PC-9 (cell line): ENCODE measurements around the gene BAIAP3. TPM values are rescaled to one million over a fixed set of nuclear protein-coding genes. Genes with fewer than 3 reads are reported as not detected.

Source experiments
- BruUV-seq: library from RNA; stranded (reverse); fragments of 400-500 nt; replicated peaks from 2 replicates; lab custom pipeline; 2021; lab: Mats Ljungman, UMichigan
- CTCF ChIA-PET: fragments of 300-600 bp; sonication (Branson Sonifier 250); formaldehyde crosslinking; loops from one replicate; lab custom pipeline; 2022; ENCODE audit warnings: antibody characterized with exemption; lab: Charles Lee
- POLR2A ChIA-PET: fragments of 300-600 bp; sonication (Branson Sonifier 250); formaldehyde crosslinking; loops from one replicate; lab custom pipeline; 2022; ENCODE audit warnings: antibody characterized with exemption; ENCODE audit not compliant: unreplicated experiment; lab: Charles Lee
- DNase-seq, 2 experiments: peaks; one replicate each; pipeline versions ENCODE4 v3.0.0 to v3.0.0-alpha.2; 2015 to 2022; ENCODE audit warnings: mixed read lengths in 1 of 2
- H2AFZ ChIP-seq: fragments of 200-600 bp; sonication (generic); 2 replicates; pipeline ENCODE4 v1.8.1; 2017; ENCODE audit warnings: antibody characterized with exemption
- H3F3A ChIP-seq: fragments of 200-600 bp; sonication (generic); 2 replicates; pipeline ENCODE4 v1.8.1; 2017; ENCODE audit warnings: antibody characterized with exemption, mild to moderate bottlenecking, low read depth; ENCODE audit not compliant: insufficient read depth
- H3K27ac ChIP-seq: fragments of 200-600 bp; sonication (generic); 2 replicates; pipeline ENCODE4 v1.6.1; 2016; ENCODE audit warnings: mixed run types
- H3K27me3 ChIP-seq: fragments of 200-600 bp; sonication (generic); 2 replicates; pipeline ENCODE4 v1.6.1; 2016; ENCODE audit warnings: low read depth, mixed run types; ENCODE audit not compliant: insufficient read depth
- H3K36me3 ChIP-seq: fragments of 200-600 bp; sonication (generic); 2 replicates; pipeline ENCODE4 v1.6.1; 2016; ENCODE audit warnings: low read depth, mixed run types
- H3K4me1 ChIP-seq: fragments of 200-600 bp; sonication (generic); replicated peaks from 2 replicates; pipeline ENCODE4 v1.6.1; 2016; ENCODE audit warnings: mixed run types; ENCODE audit not compliant: insufficient read depth
- H3K4me2 ChIP-seq: fragments of 200-600 bp; sonication (generic); 2 replicates; pipeline ENCODE4 v1.6.1; 2017; ENCODE audit warnings: mixed run types
- H3K4me3 ChIP-seq: fragments of 200-600 bp; sonication (generic); 2 replicates; pipeline ENCODE4 v1.6.1; 2016; ENCODE audit warnings: mixed run types
- H3K79me2 ChIP-seq: fragments of 200-600 bp; sonication (generic); 2 replicates; pipeline ENCODE4 v1.6.1; 2017; ENCODE audit warnings: low read depth, mixed run types
- H3K9me2 ChIP-seq: fragments of 200-600 bp; sonication (generic); 2 replicates; pipeline ENCODE4 v1.8.1; 2017; ENCODE audit warnings: mild to moderate bottlenecking; ENCODE audit not compliant: insufficient read depth
- H3K9me3 ChIP-seq: fragments of 200-600 bp; sonication (generic); 2 replicates; pipeline ENCODE4 v1.8.1; 2016; ENCODE audit warnings: low read depth; ENCODE audit not compliant: insufficient read depth
- H4K20me1 ChIP-seq: fragments of 200-600 bp; sonication (generic); 2 replicates; pipeline ENCODE4 v1.8.1; 2017; ENCODE audit not compliant: insufficient read depth
- EZH2 ChIP-seq: fragments of 200-600 bp; sonication (generic); IDR thresholded peaks from 2 replicates; pipeline ENCODE4 v1.8.0; 2017; ENCODE audit warnings: antibody characterized with exemption, low read depth
- intact Hi-C: fragments of 100-400 bp; cut with micrococcal nuclease; formaldehyde crosslinking; loops from one replicate; pipeline ENCODE4 v1.10.0; 2022; ENCODE audit not compliant: unreplicated experiment
- total RNA-seq: library from RNA; stranded (reverse); gene quantifications from 2 replicates; pipeline ENCODE4 v1.2.3, GENCODE V29; 2021
- TF ChIP-seq, protein P1 (sequence below): fragments of 200-600 bp; sonication (generic); conservative IDR thresholded peaks from 2 replicates; pipeline ENCODE4 v1.6.1; 2017; ENCODE audit warnings: mixed run types, antibody characterized with exemption, mild to moderate bottlenecking, moderate library complexity

Gene BAIAP3
- total RNA-seq, 1 experiment from 2014 or later = 35.0 TPM

DNA sequence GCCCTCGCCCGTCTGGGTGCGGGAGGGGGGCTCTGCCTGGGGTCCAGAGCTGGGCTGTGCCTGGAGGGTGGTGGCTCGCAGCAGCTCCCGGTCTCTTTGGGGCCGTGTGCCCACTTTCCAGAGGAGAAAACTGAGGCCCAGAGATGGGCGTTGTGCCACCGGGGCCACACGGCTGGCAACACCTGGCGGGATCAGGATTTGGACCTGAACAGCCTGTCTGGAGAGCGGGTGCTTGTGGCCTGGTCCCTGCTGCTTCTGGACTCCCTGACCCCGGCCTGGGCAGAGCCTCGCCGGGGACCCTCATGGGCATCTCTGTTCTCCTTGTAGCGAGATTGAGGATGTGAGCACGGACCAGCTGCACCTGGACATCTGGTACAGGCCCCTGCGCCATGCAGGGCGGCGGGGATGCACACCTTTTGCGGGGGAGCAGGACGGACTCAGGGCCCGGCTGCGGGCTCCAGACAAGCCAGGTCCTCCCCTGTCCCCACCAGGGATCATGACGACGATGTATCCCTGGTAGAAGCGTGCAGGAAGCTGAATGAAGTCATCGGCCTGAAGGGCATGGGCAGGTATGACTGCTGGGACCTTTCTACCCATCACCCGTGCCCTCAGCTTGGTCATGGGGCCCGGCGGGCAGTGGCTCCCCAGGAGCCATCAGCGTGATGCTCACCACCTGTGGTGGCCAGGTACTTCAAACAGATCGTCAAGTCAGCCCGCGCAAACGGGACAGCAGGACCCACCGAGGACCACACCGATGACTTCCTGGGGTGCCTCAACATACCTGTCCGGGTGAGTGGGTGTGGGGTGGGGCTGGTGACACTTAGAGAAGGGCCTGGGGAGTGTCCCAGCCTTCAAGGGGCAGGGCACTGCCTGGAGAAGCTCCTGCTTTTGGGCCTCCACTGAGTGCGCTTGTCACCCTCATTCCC, 8.3 kb downstream of the BAIAP3 start:
- no TSS peak for BruUV-seq
- POLR2A ChIA-PET = no interaction called here
- Histone ChIP-seq H3K9me3 (no peaks in the 10 kb centered on the region), H3K27me3 (no peaks in the 10 kb centered on the region), H3K4me3 (no peak overlapping the region), H3K4me1 (0 out of 2 replicates have a peak, but pooled peaks cover 5% of the 10 kb centered on the region), H2AFZ (no peak overlapping the region), H3F3A (0 out of 2 replicates have a peak, but pooled peaks cover 4% of the 10 kb centered on the region), H3K4me2 (no peak overlapping the region), H4K20me1 (no peaks in the 10 kb centered on the region), H3K27ac (no peak overlapping the region), H3K79me2 (no peaks in the 10 kb centered on the region), H3K36me3 (no peaks in the 10 kb centered on the region), H3K9me2 (no peaks in the 10 kb centered on the region)
- CTCF ChIA-PET = no interaction called here
- intact Hi-C loops = no loop called here
- TF ChIP-seq, protein P1, sequence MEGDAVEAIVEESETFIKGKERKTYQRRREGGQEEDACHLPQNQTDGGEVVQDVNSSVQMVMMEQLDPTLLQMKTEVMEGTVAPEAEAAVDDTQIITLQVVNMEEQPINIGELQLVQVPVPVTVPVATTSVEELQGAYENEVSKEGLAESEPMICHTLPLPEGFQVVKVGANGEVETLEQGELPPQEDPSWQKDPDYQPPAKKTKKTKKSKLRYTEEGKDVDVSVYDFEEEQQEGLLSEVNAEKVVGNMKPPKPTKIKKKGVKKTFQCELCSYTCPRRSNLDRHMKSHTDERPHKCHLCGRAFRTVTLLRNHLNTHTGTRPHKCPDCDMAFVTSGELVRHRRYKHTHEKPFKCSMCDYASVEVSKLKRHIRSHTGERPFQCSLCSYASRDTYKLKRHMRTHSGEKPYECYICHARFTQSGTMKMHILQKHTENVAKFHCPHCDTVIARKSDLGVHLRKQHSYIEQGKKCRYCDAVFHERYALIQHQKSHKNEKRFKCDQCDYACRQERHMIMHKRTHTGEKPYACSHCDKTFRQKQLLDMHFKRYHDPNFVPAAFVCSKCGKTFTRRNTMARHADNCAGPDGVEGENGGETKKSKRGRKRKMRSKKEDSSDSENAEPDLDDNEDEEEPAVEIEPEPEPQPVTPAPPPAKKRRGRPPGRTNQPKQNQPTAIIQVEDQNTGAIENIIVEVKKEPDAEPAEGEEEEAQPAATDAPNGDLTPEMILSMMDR = no peak
- no peak for TF ChIP-seq EZH2
- no peak for DNase-seq

DNA sequence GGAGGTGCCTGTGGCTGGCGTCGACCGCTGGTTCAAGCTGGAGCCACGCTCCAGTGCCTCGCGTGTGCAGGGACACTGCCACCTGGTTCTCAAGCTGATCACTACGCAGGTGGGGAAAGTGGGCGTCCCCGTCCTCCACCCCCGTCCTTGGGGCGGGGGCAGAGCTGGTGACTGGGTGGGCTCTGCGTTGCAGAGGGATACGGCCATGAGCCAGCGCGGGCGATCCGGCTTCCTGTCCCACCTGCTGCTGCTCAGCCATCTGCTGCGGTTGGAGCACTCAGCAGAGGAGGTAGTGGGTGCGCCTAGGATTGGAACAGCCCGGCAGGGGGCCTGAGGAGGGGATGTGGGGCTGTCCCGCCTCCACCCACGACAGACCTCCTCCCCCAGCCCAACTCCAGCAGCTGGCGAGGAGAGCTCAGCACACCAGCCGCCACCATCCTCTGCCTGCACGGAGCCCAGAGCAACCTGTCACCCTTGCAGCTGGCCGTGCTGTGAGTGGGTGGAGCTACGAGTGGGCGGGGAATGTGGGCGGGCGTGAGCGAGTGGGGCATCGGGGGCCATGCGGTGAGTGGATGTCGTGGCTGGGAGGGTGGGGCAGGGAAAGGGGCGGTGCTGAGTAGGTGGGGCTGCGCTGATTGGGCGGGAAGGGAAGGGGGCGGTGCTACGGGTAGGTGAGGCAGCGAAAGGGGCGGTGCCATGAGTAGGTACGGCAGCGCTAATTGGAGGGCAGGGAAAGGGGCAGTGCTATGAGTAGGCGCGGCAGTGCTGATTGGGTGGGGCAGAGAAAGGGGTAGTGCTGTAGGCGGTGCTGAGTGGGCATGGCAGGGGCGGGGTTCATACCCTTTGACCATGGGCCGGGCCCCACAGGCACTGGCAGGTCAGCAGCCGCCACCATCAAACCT, 9.3 kb downstream of the BAIAP3 start:
- TF ChIP-seq EZH2 = no peak
- TF ChIP-seq, protein P1 = no peak
- H3K4me3 ChIP-seq = no peak overlapping the region
- H3K4me1 ChIP-seq = 0 out of 2 replicates have a peak, but pooled peaks cover 5% of the 10 kb centered on the region
- no peak overlapping the region for H2AFZ ChIP-seq
- H3K9me3 ChIP-seq = no peaks in the 10 kb centered on the region
- peak; percentile 90 to 98 for DNase-seq
- H3K9me2 ChIP-seq = no peaks in the 10 kb centered on the region
- peak overlapping the region; percentile 66 for H3K4me2 ChIP-seq
- 0 out of 2 replicates have a peak, but pooled peaks cover 4% of the 10 kb centered on the region for H3F3A ChIP-seq
- H3K27me3 ChIP-seq = no peaks in the 10 kb centered on the region
- H3K79me2 ChIP-seq = no peaks in the 10 kb centered on the region
- no peaks in the 10 kb centered on the region for H3K36me3 ChIP-seq
- ChIA-PET CTCF (interaction anchor here (0.6 to 1.0 kb wide), 3 partner anchors 41 to 625 kb away, joined by 3 to 5 read pairs (median 4); no protein-coding TSS in a partner anchor), POLR2A (interaction anchor here (0.6 to 1.0 kb wide), 10 partner anchors 10 to 685 kb away, joined by 4 to 60 read pairs (median 8); partner anchors contain the start of gene RPS2)
- H3K27ac ChIP-seq = no peak overlapping the region
- intact Hi-C loops = no loop called here
- BruUV-seq = no TSS peak
- no peaks in the 10 kb centered on the region for H4K20me1 ChIP-seq
